Fibroblast of the conjunctiva (primary cell): ENCODE data around the gene SBNO1.
"Not testable (repeated sequence)": the region's sequence is repeated elsewhere in the genome, so short reads cannot be mapped to it uniquely, and the experiment has no call there.

Experiments used
- DNase-seq: peaks from one replicate; pipeline ENCODE4 v3.0.0-alpha.2; 2010; ENCODE audit warnings: low read depth

Gene SBNO1

DNA sequence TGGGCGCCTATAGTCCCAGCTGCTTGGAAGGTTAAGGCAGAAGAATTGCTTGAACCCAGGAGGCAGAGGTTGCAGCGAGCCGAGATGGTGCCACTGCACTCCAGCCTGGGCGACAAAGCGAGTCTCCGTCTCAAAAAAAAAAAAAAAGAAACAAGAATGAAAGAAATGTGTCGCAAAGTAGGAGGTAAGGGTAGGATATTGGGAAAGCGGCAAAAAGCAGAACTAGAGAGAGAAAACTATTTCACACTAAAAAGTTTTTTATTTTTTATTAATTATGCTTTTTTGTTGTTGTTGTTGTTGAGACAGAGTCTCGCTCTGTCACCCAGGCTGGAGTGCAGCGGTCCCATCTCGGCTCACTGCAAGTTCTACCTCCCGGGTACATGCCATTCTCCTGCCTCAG is 17.7 kb downstream of the SBNO1 start:
- DNase-seq, result no peak

DNA sequence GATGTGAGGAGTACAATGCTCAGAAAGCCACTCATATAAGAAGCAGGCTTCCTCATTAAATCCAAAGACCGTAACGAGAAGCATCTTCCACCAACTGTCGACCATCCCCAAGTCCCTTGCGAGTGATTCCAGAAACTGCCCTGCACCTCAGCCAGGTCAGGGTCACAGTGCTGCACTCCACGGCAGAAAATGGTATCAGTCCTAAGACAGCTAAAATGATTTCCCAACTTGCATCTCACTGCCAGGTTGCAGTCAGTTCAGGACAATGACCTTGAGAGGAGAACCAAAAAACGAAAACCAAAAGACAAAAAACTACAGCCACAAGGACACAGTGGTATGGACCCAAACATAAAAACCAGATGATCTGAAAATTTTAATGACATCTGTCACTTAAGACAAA is 20.6 kb downstream of the SBNO1 start:
- no peak for DNase-seq

DNA sequence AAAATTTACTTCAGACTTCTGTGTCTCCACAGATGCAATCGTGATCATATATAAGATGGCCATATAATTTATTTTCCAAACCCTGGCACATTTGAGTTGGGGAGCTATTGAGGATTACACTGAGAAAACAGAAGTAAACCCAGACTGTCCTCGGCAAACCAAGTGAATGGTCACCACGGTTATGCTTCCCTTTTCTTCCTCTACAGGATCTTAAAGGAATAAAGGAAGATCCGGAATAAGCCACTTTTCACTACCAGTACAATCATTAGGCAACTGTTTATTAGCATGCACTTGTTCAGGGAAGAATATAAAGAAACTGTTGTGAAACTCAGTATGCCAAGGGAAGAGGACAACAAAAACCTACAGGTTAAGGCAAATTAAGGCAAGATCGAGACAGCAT is 27.6 kb downstream of the SBNO1 start:
- no peak for DNase-seq

DNA sequence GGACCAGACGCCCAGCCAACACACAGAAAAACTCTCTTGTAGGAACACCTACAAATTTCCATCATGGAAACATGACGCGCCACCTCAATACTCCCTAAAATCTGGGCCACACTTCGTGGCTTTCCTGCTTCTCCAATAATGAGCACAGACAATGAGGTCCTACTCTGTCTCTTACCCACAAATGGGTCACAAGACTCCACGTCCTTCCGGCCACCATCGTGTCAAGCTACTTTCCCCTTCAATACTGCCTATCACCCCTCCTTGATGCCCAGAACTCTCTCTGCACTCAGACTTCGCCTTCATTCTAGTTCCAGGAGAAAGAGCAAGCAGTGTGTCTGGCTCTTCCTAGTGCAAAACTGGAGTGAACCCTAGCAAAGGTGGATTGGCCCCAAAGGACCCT is 28.1 kb downstream of the SBNO1 start:
- DNase-seq, result no peak

DNA sequence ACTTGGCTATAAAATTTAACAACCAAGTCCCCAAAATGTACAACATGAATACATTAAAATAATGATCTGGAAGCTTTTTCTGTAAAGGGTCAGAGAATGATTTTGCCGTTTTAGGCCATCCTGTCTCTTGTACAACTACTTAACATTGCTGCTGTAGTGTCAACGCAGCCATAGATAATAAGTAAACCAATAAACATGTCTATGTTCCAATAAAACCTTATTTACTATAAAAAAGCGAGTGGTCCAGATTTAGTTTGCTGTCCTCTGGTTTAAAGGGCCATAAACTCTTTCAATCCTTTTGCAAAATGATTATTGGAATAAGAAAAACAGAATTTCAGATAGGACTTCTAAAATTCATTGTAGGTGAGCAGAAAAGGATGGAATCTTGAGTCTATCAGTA is 29.2 kb downstream of the SBNO1 start:
- no peak for DNase-seq

DNA sequence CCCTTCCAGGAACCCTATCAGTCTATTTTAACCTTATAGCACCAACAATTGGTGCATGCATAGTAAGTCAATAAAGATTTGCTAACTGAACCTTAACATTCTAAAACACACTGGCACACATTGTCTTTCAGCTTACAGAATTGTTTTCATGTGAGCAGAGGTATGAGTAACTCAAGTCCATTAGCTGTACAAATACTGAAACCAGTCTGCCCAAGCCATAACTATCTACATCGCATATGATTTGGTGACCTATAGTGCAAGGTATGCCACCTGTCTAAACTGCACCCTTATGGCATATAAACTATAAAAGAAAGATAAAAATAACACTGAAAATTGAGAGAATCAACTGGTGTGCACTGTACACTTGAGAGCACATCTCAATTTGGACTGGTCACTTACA is 34.8 kb downstream of the SBNO1 start:
- DNase-seq, result no peak

DNA sequence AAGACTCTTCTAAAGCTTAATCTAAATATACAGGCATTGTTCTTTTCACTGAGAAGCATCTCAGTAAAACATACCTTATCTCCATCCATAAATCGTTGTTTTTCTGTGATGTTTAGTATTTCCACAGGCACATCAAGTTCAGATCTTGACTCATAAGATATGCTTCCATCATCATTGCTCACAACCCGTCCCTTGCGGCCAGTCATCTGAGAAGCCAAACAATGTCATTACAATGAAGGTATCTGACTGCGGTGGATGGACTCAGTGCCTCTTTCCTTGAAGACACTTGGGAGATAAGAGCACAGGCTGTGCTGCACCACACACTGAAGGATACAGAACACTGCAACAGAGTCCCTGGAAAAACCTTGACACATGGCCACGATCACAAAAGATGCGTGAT is 44.8 kb downstream of the SBNO1 start:
- DNase-seq, result no peak

DNA sequence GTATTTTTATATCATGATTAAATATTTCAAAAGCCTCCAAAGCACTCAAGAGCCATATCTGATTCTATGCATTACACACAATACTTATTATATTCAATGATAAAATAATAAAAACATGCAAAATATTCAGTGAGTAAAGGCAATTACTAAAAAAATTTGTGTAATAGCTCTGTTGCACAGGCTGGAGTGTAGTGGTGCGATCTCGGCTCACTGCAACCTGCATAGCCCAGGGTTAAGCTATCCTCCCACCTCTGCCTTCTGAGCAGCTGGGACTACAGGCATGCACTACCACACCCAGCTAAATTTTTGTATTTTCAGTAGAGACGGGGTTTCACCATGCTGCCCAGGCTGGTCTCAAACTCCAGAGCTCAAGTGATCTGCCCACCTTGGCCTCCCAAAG is 45.4 kb downstream of the SBNO1 start:
- DNase-seq, result no peak

DNA sequence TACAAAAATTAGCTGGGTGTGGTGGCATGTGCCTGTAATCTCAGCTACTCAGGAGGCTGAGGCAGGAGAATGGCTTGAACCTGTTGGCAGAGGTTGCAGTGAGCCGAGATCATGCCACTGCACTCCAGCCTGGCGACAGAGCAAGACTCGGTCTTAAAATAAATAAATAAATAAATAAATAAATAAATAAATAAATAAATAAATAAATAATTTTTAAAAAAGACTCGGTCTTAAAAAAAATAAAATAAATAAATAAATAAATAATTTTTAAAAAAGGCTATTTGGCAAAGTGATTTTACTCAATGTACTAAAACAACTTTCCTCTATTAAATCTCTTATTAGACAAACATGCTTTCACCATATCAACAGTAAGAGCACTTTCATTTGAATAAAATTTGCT is 51.6 kb downstream of the SBNO1 start:
- not testable (repeated sequence) for DNase-seq

DNA sequence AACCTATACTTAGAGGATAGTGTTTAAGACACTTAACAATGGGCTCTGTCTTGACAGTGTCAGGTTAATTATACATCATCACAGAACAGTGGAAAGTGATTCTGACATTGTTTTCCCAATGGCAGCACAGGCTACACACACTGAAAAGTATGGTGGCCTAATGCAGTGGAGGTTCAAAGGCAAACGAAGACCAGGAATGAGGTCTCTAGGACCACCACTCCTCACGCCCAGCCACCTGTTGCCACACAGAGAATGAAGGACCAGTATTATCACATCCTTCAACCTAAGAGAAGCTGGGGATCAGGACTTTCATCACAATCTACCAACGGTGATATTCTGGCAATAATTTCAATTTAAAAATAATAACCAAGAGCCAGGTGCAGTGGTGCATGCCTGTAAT is 58.4 kb downstream of the SBNO1 start:
- no peak for DNase-seq

DNA sequence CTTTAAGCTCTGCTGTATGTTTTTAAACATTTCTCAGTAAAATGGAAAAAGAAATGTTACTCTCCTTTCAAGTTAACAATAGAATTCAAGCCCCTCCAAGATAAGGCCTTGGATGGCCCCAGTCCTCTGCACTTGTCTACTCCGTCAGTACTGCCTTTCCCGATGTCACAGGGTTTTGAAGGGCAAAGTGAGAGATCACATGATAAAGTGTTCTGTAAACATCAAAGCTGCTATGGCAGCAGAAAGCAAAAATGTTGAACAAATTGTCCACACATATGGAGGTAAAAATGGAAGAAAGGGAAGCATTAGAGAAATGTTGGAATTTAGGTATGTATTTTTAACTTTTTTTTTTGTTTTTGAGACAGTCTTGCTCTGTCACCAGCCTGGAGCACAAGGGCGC is 59.5 kb downstream of the SBNO1 start:
- DNase-seq, result no peak

DNA sequence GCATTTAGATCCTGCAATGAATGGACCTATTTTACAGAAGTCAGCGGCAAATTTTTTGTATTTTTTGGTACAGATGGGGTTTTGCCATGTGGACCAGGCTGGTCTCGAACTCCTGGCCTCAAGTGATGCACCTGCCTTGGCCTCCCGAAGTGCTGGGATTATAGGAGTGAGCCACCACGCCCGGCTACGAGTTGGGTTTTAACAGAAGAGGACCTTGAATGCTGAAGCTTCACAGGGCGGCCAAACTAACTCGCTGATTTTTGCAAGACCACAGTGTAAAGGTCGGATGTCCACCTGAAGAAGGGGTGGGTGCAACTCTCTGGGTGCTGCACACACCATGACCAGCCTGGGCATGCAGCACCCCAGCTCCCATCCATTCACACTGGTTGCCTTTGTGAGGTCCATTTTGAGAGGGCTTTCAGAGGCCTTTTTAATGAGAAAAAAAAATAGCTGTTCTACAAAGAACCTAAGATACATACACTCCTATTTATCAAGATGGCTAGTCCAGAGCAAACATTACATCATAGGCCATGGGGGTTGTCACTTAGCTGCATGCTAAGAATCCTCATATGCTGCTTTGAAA is 71.4 kb downstream of the SBNO1 start:
- DNase-seq, result no peak

DNA sequence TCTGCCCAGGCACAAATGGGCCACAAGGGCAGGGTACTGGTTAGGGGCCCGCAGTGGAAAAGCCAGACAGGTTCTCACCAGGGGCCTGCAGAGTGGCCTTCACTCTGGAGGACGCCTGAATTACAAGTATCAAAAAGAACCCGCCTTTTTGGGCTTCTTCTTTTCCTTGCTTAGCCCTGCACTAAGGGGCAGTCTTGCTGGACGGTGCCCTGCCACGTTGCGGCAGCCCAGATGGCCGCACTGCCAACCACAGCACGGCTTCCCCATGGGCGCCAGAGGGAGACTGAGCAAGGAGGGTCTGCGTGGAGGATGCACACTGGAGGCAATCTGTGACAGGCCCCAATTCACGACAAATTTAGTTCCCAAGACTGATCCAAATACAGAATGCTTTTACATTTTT is 74.7 kb downstream of the SBNO1 start:
- no peak for DNase-seq

DNA sequence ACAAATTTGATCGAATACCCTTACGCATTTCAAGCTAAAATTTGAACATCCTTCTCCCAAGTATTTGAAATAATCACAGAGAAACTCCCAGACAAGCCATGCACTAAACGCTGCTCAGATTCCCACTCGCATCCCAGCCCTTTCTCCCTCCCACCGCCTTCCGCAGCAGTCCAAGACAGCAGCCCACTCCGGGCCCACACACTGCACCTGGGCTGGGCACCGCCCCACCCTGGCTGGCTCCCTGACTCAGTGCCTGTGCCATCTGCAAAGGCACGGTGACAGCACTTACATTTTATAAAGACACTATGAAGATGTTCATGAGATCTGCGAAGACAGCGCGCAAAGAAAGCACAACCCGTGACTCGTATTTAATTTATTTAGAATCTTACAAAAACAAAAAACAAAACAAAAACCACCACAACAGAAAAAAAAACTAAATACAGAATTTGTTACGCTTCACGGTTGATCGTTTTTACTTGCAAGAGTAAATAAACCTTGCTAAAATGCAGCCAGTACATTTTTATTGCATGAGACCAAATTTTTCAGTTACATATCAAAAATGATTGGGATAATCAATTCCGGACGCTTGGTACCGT is 75.8 kb downstream of the SBNO1 start:
- no peak for DNase-seq

DNA sequence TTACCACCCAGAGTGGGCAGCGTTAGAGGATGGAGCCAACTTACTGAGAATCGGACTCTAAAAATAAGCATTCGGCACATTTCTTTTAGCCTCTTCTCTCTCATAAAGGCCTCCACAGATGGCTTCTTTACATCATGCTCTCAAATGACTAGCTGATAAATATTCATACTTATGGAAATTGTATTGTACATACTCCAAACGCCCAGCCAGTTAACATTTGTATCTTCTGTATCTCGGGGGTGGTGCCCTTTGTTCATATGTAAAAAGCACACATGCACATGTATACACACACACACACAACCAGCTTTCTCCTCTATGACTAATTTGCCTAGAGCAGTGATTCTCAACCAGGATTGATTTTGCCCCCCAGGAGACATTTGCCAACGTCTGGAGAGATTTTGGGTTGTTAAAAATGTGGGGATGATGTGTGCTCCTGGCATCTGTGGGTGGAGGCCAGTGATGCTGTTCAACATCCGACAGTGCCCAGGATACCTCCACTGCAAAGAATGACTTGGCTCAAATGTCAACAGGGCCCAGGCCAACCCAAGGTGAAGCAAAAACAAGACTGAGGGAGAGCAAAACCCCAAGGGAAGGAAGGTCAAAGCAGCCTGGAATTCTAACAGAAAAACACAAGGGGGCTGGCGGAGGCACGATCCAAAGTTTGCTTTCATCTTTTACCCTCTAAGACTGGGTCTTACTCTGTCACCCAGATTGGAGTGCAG is 77.8 kb downstream of the SBNO1 start:
- no peak for DNase-seq

DNA sequence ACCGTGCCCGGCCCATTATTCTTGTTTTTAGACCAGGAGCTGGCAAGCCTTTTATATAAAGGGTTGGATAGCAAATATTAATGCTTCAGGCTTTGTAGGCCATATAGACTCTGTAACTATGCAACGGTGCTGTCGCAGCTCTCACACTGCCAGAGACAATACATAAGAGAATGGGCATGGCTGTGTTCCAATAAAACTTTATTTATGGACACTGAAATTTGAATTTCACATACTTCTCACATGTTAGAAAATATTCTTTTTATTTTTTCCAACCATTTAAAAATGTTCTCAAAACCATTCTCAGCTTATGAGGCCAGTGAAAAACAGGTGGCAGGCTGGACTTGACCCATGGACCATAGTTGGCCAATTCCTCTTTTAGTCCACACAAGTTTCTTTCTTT is 80.0 kb downstream of the SBNO1 start:
- DNase-seq, result no peak

DNA sequence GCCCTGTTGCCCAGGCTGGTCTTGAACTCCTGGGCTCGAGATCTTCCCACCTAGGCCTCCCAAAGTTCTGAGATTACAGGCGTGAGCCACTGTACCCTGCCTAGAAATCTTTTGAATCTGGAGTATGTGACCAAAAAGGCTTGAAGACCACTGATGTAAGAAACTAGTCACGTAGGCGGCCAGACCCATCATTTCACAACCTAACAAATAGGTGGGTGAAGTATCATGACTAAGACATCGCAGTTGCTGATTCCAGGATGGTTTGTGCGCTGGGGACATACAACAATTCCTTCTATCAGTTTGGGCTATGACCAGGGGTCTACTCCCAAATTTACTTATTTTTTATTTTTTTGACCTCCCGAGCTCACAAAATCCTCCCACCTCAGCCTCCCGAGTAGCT is 81.2 kb downstream of the SBNO1 start:
- DNase-seq, result no peak

DNA sequence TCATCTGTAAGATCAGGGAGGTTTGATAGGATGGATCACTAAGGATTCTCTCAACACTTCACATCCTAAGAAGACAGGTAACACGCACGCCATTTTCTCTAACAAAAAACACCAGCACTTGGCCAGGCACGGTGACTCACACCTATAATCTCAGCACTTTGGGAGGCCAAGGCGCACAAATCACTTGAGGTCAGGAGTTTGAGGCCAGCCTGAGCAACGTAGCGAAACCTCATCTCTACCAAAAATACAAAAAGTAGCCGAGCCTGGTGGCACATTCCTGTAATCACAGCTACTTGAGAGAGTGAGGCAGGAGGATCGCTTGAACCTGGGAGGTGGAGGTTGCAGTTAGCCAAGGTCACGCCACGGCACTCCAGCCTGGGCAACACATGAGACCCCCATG is 82.5 kb downstream of the SBNO1 start:
- no peak for DNase-seq

DNA sequence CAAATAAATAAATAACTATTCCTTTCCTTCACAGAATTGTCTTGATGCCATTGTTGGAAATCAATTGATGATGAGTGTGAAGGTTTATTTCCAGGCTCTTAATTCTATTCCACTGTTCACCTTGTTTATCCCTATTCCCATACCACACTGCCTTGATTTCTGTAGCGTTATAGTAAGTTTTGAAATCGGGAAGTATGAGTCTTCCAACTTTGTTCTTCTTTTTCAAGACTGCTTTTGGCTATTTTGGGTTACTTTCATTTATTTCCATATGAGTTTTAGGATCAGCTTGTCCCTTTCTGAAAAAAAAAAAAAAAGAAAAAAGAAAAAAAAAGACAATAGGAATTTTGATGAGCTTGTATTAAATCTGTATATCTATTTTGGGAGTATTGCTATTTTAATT is 83.7 kb downstream of the SBNO1 start:
- no peak for DNase-seq

DNA sequence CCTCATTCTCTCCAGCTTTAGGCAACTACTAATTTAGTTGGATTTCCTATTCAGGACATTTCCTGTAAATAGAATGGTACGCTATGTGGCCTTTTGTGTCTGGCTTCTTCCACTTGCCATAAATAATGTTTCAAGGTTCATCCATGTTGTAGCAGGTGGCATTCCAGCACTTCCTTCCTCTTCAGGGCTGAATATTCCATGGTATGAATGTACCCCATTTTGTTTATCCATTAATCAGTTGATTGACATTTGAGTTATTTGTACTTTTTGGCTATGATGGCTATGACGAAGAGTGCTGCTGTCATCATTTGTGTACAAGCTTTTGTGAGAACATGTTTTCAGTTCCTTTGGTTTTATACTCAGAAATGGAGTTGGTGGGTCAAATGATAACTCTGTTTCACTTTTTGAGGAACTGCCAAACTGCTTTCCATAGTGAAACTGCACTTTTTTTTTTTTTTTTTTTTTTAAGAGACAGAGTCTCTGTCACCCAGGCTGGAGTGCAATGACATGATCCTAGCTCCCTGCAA is 86.5 kb downstream of the SBNO1 start:
- DNase-seq, result no peak

DNA sequence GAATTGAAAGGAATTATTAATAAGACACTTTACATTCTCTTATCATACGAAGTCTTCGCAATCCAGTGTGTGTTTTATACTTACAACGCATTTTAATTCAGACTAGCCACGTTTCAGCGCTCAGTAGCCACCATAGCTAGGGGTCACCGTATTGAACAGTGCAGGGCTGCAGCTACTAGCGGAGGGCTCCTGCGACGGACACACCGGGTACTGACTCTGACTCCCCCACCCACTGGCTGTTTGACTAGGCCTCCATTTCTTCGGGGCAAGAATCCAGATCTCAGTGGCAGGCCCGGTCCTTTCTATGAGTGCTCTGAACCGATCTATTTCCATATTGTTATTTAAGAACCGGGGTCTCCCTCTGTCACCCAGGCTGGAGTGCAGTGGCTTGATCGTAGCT is 91.5 kb downstream of the SBNO1 start:
- DNase-seq, result no peak

DNA sequence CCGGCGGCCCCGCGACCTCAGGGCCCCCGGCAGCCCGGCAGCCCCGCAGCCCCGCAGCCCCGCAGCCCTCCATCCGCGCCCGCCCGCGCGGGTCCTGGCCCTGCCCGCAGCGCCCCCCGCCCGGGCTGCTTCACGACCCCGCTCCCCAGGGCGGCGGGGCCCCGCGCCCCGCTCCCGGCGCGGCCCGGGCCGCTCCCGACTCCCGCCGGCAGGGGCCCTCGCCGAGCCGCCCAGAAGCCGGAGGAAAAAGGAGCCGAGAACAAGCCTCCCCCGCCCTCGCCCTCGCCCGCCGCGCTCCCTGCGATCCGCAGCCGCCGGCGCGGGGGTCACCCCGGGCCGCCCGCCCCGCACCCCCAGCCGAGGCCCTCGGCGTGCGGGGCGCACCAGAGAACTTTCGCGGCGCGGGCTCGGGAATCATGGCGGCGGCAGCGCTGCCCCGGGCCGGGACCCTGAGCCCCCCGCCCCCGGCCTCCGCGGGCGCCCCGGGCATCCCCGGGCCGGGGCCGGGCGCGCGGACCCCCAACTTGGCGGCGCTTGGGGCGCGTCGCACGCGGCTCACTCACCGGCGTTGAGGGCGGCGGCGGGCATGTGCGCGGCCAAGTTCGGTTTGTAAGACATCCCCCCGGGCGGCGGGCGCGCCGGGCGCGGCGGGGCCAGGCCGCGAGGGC is 93.5 kb downstream of the SBNO1 start:
- no peak for DNase-seq
